Limb (tissue), 2 donors: ENCODE measurements around the gene MAP1LC3C.
"Not testable (repeated sequence)": the region's sequence is repeated elsewhere in the genome, so short reads cannot be mapped to it uniquely, and the experiment has no call there.

Source experiments
- DNase-seq, 2 donors: peaks; one replicate each; pipeline ENCODE4 v3.0.0-alpha.2; 2016; ENCODE audit errors: extremely low spot score in 2 of 2

The MAP1LC3C gene

GRCh38 chr1:241994171-241994570 lies 4.7 kb downstream of the MAP1LC3C start:
- DNase-seq, result no peak

- DNase-seq, result no peak
Observed at GRCh38 chr1:241992734-241993133, 6.2 kb downstream of the MAP1LC3C start.

- DNase-seq, result peak; percentile 55 to 77
Observed at GRCh38 chr1:241990040-241990439, 8.9 kb downstream of the MAP1LC3C start.

GRCh38 chr1:241988389-241988930 lies 10.4 kb downstream of the MAP1LC3C start:
- DNase-seq, result not testable (repeated sequence)

GRCh38 chr1:241985787-241986186 lies 13.1 kb downstream of the MAP1LC3C start:
- no peak for DNase-seq

- DNase-seq, result no peak
Observed at GRCh38 chr1:241979926-241980325, 19.0 kb downstream of the MAP1LC3C start.

GRCh38 chr1:241979071-241979470 lies 19.8 kb downstream of the MAP1LC3C start:
- DNase-seq, result no peak

GRCh38 chr1:241976229-241976628 lies 22.7 kb downstream of the MAP1LC3C start:
- DNase-seq, result no peak

GRCh38 chr1:241972703-241973369 lies 26.1 kb downstream of the MAP1LC3C start:
- peak; percentile 77 to 84 for DNase-seq

- no peak for DNase-seq
Observed at GRCh38 chr1:241968611-241969010, 30.3 kb downstream of the MAP1LC3C start.

GRCh38 chr1:241964550-241965282 lies 34.2 kb downstream of the MAP1LC3C start:
- DNase-seq, result no peak

- no peak for DNase-seq
Observed at GRCh38 chr1:241963722-241964121, 35.2 kb downstream of the MAP1LC3C start.

- DNase-seq, result no peak
Observed at GRCh38 chr1:241962153-241962552, 36.7 kb downstream of the MAP1LC3C start.

GRCh38 chr1:241957692-241958494 lies 41.0 kb downstream of the MAP1LC3C start, which contains the start of gene BECN2:
Gene BECN2 (plus strand): TSS chr1:241957767. CDS start chr1:241957767, 0 bp downstream.
- no peak for DNase-seq

- no peak for DNase-seq
Observed at GRCh38 chr1:241950390-241950789, 48.5 kb downstream of the MAP1LC3C start.

GRCh38 chr1:241947354-241947753 lies 51.5 kb downstream of the MAP1LC3C start:
- peak; percentile 34 to 38 for DNase-seq
